GM21515 (cell line): ENCODE results near the gene ACOT6.
"Not testable (repeated sequence)": the region's sequence is repeated elsewhere in the genome, so short reads cannot be mapped to it uniquely, and the experiment has no call there.

Source experiments
- ATAC-seq: cut with Tn5 transposase; IDR thresholded peaks from one replicate; pipeline ENCODE4 v1.9.1; 2021; ENCODE audit not compliant: unreplicated experiment

ACOT6 gene

DNA sequence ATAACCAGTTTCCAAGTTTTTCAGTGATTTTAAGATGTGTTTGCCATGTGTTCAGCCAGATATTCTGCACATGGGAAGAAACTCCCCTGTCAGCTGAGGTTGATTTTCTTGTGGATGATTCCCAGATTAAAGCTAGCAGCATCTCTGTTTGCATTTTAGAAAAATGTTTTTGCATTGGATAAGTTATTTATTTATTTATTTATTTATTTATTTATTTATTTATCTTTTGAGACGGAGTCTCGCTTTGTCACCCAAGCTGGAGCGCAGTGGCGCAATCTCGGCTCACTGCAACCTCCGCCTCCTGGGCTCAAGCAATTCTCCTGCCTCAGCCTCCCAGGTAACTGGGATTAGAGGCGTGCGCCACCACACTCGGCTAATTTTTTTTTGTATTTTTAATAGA is 17.8 kb upstream of the ACOT6 start:
- ATAC-seq: no peak

DNA sequence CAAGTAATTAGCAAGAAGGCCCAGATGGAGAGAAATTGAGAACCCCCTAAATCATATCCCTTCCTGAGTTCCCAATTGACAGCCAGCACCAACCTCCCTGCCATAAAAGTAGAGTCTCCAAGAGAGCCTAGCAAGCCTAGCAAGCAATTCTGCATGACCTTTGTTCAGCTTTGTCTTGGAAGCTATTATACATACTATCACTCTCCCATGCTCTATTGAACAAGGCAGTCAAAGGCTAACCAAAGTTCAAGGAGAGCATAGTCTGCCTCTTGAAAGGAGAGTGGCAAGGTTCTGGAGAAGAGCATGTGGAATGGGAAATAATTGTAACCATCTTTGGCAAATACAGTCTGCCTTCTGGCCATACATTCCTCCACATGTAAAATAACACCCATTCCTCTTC is 12.8 kb upstream of the ACOT6 start:
- no peak for ATAC-seq

DNA sequence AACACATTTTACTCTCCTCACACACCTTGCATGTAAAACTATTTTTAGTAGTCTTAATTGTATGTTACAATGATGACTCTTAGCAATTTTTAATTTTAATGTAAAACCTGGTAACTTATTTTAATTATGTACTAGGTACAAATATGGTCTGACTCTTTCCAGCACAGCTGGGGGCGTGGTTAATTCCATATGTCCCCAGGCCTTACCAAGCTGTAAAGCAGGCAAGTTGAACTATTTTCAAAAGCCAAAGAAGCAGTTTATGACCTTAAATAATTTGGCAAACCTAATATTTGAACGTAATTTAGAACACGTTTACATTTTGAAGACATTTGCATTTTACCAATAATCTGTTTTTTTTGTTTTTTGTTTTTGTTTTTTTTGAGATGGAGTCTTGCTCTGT is 9.3 kb upstream of the ACOT6 start:
- no peak for ATAC-seq

DNA sequence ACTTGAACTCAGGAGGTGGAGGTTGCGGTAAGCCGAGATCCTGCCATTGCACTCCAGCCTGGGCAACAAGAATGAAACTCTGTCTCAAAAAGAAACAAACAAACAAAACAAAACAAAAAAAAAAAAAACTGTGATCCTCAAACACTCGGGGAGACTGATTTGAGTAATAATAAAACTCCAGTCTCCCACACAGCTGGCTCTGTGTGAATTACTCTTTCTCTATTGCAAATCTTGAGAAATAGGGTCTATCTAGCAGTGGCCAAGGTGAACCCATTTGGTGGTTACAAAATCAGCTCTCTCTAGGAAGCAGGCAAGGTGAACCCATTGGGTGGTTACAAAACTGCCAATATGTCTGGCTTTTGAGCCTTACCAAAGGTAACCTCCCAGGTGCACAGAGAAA is 6.0 kb upstream of the ACOT6 start:
- ATAC-seq: no peak

DNA sequence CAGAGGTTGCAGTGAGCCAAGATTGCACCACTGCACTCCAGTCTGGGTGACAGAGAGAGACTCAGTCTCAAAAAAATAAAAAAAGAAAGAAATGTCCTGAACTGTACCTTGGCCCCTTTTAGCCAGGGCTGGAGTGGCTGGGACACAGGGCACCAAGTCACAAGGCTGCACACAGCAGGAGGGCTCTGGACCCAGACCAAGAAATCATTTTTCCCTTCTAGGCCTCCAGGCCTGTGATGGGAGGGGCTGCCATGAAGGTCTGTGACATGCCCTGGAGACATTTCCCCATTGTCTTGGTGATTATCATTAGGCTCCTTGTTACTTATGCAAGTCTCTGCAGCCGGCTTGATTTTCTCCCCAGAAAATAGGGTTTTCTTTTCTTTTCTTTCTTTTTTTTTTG is 5.1 kb upstream of the ACOT6 start:
- ATAC-seq: no peak

DNA sequence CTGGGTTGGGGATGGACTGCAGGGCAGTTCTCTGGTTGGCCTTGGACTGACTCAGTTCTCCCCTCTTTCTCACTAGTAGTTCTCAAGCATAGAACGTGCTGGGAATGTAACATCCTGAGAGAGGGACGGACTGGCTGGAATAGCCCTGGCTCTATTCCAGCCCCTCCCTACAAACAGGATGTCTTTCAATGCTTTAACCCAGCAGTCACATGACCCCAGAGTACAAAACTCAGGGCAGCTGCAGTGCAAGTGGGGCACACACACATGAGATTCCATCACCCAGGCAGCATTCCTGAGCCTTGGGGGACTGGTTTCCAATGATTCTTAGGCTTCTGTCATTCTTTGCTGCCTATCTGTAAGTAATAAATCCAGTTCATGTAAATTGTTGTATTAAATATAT is 1.6 kb upstream of the ACOT6 start:
- ATAC-seq: no peak

DNA sequence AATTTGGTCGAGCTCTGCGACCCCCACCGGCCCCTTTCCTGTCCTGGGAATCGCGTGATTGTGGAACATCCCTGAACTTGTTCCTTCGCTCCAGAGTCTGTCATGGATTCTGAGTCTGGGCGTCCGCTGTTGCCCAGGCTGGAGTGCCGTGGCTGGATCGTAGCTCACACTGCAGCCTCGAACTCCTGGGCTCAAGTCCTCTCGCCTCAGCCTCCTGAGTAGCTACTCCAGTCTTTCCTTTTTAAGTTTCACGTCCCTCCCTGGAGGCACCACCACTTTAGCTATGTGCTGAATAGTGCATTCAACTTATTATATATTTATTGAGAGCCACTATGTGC is 698 bp downstream of the ACOT6 start:
- ATAC-seq: no peak

DNA sequence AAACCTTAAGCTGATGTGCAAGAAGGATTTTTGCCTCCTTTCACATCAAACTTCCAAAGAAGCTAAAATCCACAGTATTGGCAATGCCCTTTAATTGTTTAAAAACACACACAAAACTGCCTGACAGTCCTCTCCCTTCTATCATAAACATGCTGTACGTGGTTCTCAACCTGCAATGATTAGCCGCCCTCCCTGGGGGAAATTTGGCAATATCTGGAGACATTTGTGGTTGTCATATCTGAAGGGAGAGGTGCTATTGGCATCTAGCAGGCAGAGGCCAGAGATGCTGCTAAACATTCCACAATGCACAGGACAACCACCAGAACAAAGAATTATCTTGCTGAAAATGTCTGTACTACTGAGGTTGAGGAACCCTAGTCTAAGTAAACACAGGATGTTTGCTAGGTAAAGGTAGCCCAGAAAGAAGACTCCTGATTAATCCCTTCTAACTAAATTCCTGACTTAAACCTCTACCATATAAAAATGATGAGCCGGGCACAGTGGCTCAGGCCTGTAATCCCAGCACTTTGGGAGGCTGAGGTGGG is 1.2 kb downstream of the ACOT6 start:
- ATAC-seq: no peak

DNA sequence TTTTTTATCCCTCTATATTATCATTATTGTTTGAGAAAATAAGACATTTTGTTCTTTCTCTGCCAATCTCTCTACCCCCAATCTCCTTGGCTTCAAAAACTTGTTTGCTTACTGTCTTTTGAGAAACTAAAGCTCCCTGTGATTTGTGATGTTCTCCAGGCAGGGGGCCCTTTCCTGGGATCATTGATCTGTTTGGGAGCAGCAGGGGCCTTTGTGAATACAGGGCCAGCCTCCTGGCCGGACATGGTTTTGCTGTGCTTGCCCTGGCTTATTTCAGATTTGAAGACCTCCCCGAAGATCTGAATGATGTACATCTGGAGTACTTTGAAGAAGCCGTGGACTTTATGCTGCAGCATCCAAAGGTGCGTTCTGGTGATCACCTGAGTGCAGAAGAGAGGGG is 4.5 kb downstream of the ACOT6 start:
- ATAC-seq: no peak

DNA sequence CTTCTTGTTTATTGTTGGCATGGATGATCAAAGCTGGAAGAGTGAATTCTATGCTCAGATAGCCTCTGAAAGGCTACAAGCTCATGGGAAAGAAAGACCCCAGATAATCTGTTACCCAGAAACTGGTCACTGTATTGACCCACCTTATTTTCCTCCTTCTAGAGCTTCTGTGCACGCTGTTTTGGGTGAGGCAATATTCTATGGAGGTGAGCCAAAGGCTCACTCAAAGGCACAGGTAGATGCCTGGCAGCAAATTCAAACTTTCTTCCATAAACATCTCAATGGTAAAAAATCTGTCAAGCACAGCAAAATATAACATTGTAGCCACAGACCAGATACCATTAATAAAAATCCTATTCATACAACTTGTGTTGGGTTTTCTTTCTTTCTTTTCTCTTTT is 7.2 kb downstream of the ACOT6 start:
- ATAC-seq: no peak

DNA sequence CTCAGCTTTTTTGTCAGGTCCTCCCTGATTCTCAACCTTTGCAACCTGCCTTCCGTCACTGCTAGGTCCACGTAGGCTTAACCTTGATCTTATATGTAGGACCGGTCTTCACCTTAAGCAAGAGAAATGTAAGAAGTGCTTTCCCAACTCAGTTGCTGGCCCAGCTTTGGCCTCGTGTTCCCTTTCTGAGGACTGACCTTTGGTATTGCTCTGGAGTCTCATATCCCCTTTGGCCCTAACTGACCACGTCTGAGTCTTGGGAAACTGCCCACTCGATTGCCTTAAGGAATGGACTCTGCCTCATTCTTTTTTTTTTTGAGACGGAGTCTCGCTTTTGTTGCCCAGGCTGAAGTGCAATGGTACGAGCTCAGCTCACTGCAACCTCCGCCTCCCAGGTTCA is 8.0 kb downstream of the ACOT6 start:
- no peak for ATAC-seq

DNA sequence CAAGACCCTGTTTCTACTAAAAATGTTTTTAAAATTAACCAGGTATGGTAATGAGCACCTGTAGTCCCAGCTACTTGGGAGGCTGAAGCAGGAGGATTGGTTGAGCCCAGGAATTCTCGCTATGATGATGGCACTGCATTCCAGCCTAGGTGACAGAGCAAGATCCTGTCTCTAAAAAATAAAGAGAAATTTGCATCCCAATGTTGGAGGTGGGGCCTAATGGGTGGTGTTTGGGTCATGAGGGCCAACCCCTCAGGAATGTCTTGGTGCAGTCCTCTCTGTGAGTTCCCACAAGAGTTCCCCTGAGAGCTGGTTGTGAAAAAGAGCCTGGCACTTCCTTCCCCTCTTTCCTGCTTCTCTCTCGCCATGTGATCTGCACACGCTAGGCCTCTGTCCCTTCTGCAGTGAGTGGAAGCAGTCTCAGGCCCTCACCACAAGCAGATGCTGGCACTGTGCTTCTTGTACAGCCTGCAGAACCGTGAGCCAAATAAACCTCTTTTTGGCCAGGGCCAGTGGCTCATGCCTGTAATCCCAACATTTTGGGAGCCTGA is 11.3 kb downstream of the ACOT6 start:
- ATAC-seq: no peak

DNA sequence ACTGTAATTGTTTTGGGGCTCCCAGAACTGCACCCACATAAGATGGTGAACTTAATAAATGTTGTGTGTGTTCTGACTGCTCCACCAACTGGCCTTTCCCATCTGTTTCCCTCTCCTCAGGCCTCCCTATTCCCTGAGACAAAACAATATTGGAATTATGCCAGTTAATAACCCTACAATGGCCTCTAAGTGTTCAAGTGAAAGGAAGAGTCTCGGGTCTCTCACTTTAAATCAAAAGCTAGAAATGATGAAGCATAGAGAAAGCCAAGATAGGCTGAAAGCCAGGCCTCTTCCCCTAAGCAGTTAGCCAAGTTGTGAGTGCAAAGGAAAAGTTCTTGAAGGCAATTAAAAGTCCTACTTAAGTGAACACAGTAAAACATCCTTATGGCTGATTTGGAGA is 13.4 kb downstream of the ACOT6 start:
- no peak for ATAC-seq

DNA sequence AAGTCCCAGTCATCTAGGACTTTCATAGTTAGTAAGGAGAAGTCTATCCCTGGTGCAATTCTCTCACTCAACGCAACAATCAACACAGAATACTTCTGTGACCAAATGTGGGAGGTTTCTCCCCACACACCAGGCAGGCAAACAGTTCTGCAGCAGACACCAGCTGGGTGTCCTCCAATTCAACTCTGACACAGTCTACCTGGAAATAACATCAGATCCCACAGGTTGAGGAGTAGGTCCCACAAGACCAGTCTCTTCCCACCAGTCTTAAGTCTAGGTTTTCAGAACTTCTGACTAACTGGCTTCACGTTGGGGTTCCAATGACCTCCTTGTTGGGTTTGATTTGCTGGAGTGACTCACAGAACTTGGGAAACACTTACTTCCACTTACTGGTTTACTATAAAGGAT is 14.8 kb downstream of the ACOT6 start:
- no peak for ATAC-seq

DNA sequence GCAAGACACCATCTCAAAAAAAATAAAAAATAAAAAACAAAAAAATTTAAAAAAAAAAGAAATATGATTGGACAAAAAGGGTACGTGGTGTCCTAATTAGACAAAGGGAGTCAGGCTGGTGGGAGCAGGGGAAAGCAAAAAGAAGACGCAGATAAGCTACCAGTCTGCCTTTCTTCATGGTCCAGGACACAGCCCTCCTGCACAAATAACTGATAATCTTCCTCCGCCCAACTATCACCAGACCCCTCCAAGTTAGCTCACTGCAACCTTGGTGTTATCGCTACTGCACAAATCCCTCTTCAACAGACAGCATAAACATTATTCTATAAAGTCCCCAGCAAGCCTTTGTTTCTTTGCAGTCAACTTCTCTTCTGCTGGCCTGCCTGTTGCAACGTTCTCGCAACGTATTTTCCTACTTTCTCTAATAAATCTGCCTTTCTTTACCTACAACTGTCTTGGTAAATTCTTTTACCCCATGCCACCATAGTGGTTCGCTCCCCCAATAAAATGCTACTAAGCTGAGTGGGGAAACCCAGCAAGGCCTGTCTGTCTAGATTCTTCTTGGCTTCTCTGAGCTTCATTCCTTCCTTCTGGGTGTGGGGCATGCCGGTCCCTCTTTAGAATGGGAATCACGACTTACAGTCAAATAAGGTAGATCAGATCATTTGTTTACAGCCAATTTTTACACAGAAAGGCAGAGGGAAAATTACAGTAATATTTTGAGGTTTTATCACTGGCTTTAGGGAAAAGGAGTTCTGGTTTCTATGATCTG is 17.9 kb downstream of the ACOT6 start:
- no peak for ATAC-seq

DNA sequence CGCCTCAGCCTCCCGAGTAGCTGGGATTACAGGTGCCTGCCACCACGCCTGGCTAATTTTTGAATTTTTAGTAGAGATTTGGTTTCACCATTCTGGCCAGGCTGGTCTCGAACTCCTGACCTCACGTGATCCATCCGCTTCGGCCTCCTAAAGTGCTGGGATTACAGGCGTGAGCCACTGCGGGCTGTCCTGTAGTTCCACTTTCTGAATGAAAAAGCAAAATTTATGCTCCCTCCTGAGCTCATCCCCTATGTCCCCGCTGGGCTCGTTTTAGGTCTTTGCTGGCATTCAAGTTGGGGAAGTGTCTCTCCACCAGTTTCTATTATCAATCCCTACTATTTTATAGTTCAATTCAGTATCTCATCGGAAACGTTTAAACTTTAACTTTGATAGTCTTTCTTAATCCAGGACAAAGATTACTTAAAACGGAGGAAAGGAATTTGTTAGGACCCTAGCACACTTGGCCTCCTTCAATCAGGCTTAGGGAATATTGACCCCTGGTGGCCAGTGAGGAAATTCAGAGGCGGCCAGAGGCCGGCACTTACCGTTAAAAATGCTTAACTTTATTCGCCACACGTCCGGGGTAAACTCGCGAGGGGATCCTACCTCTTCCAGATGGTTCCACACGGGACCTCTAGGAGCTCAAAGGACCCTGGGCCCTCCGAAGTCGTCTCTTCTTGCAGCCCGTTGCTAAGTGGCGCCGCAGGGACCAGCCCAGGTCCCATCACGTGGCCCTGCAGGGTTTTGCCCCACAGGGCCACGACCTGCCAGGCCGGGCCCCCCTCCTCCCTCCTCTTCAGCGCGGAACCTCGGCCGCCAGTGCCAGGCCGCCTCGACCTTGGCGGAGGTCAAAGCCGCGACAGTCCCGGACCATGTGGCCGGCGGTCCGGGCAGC is 21.0 kb downstream of the ACOT6 start:
- ATAC-seq: no peak

DNA sequence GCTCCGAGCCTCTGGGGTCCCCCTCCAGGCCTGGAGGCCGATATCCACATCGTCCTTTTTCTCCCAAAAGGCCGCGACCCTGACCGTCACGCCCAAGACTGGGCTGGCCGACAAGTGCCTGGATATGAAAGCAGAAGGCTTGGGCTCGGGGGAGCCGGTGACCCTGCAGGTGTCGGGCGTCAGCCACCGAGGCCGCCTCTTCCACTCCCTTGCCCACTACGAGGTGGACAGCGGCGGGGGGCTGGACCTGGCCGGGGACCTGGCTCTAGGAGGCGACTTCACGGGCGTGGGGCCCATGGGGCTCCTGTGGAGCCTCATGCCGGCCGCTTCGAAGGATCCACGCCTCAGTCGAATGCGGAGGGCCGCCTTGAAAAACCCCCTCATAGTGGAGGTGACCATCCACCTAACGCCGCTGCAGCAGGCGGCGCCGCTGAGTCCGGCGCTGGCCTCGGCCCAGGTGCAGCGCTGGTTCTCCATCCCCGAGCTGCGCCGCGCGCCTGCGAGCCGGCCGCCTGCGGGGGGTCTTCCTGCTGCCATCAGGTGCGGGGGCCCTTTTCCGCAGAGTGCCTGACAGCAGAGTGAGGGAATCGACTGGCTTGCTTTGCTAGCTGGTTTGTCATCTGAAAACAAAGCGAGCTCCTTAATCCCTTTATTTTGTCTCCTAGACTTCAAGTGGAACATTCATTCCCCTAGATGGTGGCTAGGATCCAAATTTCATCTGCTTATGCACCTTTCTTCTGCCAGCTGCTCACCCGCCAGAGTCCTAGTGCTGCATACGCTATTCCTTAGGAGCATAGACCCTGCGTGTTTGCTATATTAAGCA is 21.9 kb downstream of the ACOT6 start:
- ATAC-seq: no peak

DNA sequence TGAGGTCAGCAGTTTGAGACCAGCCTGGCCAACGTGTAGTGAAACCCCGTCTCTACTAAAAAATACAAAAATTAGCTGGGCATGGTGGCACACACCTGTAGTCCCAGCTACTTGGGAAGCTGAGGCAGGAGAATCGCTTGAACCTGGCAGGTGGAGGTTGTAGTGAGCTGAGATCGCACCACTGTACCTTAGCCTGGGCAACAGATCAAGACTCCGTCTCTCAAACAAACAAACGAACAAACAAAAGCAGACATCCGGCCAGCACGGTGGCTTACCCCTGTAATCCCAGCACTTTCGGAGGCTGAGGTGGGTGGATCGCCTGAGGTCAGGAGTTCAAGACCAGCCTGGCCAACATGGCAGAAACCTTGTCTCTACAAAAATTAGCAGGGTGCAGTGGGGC is 24.0 kb downstream of the ACOT6 start:
- not testable (repeated sequence) for ATAC-seq

DNA sequence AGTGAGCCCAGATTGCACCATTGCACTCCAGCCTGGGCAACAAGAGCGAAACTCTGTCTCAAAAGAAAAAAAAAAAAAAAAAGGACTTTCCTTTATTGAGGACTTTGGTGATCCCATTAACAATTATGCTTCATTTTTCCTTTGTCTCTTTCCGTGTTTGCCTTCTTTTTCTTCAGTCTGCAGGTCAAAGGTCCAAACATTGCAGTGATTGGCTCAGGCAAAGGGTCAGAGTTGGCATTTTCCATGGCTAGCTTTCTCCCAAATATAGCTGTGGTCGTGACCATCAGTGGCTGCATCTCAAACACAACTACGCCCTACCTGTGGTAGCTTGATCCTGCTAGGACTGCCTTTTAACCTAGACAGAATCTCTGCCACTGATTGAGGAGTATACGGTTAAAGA is 25.5 kb downstream of the ACOT6 start:
- no peak for ATAC-seq

DNA sequence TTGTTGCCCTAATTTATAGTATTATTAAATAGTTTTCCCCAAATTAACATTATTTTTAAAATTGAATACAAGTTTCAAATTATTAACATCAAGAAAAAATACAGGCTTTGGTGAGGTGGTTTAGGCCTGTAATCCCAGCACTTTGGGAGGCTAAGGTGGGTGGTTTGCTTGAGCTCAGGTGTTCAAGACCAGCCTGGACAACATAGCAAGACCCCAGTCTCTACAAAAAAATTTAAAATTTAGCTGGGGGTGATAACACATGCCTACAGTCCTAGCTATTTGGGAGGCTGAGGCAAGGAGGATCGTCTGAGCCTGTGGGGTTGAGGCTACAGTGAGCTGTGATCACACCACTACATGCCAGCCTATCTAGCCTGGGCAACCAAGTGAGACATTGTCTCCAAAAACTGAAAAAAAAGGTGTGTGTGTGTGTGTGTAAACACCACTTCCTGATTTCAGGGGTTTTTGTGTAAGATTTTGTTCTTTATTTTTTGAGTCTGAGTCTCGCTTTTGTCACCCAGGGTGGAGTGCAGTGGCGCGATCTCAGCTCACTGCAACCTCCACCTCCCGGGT is 28.6 kb downstream of the ACOT6 start:
- ATAC-seq: no peak
